Neural cell (in vitro differentiated cells): Measurements from ENCODE around the gene TBR1.

Experiments
- EP300 ChIP-seq: fragments of 450-650 bp; conservative IDR thresholded peaks from 2 replicates; pipeline ENCODE4 v1.6.1; 2014; ENCODE audit warnings: antibody characterized with exemption, mild to moderate bottlenecking, moderate library complexity; ENCODE audit not compliant: poor library complexity, severe bottlenecking
- EZH2 ChIP-seq: fragments of 200-600, 300-800 bp; shearing (Covaris generic), sonication (generic); IDR thresholded peaks from 2 replicates; pipeline ENCODE4 v1.6.1; 2014; ENCODE audit warnings: antibody characterized with exemption, low read length, borderline replicate concordance, mild to moderate bottlenecking; ENCODE audit not compliant: insufficient read depth, poor library complexity, severe bottlenecking
- POLR2AphosphoS5 ChIP-seq: IDR thresholded peaks from 2 replicates; pipeline ENCODE4 v1.6.1; 2012
- TAF1 ChIP-seq: IDR thresholded peaks from 2 replicates; pipeline ENCODE4 v1.6.1; 2012; ENCODE audit warnings: low read depth
- TF ChIP-seq, protein P1 (sequence below): fragments of 450-650 bp; IDR thresholded peaks from 2 replicates; pipeline ENCODE4 v1.5.1; 2014; ENCODE audit warnings: antibody characterized with exemption, mild to moderate bottlenecking, moderate library complexity; ENCODE audit not compliant: poor library complexity, severe bottlenecking

DNA sequence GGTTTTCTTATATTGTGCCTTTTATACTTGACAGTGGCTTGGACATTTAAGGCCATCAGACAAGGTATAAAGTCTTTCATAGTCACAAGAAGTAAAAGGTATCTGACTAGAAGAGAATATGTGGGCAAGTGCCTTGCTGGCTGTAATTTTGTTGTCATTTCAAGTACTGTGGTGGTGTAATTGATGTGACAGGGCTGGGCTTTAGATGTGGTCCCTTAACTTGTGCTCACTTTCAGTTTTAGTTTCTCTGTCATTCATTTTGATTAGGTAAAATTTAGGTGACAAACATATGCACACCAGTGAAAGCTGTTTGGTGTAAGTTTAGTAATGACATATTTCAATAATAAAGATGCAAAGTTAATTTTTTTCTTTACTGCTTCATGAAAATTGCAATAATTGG lies 31.2 kb upstream of the TBR1 start:
- TF ChIP-seq, protein P1, sequence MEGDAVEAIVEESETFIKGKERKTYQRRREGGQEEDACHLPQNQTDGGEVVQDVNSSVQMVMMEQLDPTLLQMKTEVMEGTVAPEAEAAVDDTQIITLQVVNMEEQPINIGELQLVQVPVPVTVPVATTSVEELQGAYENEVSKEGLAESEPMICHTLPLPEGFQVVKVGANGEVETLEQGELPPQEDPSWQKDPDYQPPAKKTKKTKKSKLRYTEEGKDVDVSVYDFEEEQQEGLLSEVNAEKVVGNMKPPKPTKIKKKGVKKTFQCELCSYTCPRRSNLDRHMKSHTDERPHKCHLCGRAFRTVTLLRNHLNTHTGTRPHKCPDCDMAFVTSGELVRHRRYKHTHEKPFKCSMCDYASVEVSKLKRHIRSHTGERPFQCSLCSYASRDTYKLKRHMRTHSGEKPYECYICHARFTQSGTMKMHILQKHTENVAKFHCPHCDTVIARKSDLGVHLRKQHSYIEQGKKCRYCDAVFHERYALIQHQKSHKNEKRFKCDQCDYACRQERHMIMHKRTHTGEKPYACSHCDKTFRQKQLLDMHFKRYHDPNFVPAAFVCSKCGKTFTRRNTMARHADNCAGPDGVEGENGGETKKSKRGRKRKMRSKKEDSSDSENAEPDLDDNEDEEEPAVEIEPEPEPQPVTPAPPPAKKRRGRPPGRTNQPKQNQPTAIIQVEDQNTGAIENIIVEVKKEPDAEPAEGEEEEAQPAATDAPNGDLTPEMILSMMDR = no peak
- TF ChIP-seq POLR2AphosphoS5 (no peak), EZH2 (no peak), TAF1 (no peak), EP300 (no peak)
